ENCODE data around the gene CRIP1. TPM values are rescaled to one million over a fixed set of nuclear protein-coding genes. Genes with fewer than 3 reads are reported as not detected.

The CRIP1 gene
- total and polyA plus RNA-seq, 10 of the 15 experiments (the other 5 are each of a cell fraction or from before 2014, with no cell fraction given) = 66.8 to 259 (median 154) TPM

DNA sequence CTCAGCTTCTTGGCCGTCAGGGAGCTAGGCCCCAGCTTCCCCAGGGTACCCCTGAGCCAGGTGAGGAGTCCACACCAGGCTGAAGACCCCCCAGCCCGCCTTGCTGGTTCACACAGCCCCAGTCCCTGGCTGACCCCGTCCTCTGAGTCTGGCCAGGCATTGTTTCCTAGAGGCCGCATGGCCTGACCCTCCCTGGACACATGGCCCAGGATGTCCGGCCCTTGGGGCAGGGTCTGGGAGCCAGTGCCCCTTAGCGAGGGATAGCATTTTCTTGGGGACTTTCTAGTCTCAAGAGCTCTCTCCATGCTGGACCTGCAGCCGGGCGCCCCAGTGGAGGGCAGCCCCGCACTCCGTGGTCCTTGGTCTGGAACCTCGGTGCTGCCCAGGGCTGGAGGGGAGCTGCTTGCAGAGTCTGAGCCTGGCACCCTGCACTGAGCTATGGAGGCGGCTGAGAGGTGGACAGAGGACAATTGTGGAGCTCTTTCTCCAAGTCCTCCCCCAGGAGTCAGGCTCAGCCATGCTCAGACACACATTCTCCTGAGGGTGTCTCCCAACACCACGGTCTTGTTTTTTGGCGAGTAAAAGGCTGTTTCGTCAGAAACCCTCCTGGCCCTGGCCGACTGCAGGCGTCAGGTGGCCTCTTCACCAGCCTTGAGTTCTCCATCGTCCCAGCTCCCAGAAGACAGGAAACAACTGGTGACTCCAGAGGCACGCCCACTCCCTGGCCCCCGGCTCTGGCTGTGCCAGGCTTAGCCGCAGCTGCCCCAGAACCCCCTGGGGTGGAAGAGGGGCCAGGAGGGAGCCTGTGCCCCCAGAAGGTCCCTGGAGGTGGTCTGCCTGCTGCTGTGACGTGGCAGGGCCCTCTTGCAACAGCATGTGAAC, 29.7 kb upstream of the CRIP1 start:
- Histone ChIP-seq H3K4me3 (no peak overlapping the region), H3K27ac (ENCODE audit: control insufficient read depth, insufficient read depth) (no peak overlapping the region), H4K20me1 (ENCODE audit: control insufficient read depth, insufficient read depth) (no peaks in the 10 kb centered on the region; the same call in 1 of the 2 replicates), H3K79me2 (ENCODE audit: control insufficient read depth, insufficient read depth, low read length) (no peaks in the 10 kb centered on the region), H3K9me3 (replicated peaks; ENCODE audit: control insufficient read depth, insufficient read depth, low read length) (no peaks in the 10 kb centered on the region), H3K4me2 (ENCODE audit: control insufficient read depth, insufficient read depth) (no peak overlapping the region), H3K27me3 (replicated peaks in 1 of 2; ENCODE audit: control insufficient read depth in 2 of 2, insufficient read depth in 2 of 2, low read length in 1 of 2) (no peaks in the 10 kb centered on the region), H2AFZ (ENCODE audit: control insufficient read depth, low read depth, low read length) (no peak overlapping the region), H3K9ac (ENCODE audit: control insufficient read depth, insufficient read depth, low read length) (no peak overlapping the region), H3K36me3 (ENCODE audit: control insufficient read depth in 2 of 2, insufficient read depth in 2 of 2, low read length in 1 of 2) (peaks cover 3 to 31% of the 10 kb centered on the region in 2 experiments; a peak in 3 of 4 replicates), H3K4me1 (ENCODE audit: control insufficient read depth, insufficient read depth, low read length) (no peaks in the 10 kb centered on the region)
- BruUV-seq (replicated peaks) = no TSS peak
- in situ Hi-C loops (cut with MboI) (loop anchor here (5.0 kb wide), 1 partner anchor 60 kb away; no protein-coding TSS in a partner anchor), intact Hi-C loops (cut with micrococcal nuclease; ENCODE audit: unreplicated experiment) (no loop called here)
- DNase-seq (ENCODE audit: low read depth, low spot score) = no peak
- ATAC-seq = no peak
- SMC1A ChIA-PET (ENCODE audit: uncharacterized antibody, unreplicated experiment) = interaction anchor here (0.7 kb wide), 1 partner anchor 105 kb away, joined by 3 read pairs; no protein-coding TSS in a partner anchor
- CTCF ChIA-PET = interaction anchor here (1.4 to 1.6 kb wide), 2 partner anchors 24 to 33 kb away, joined by 3 to 8 read pairs; no protein-coding TSS in a partner anchor
- RAD21 ChIA-PET (ENCODE audit: unreplicated experiment) = no interaction called here
- TF ChIP-seq SP1 (IDR thresholded peaks at IDR 0.05; ENCODE audit: low read depth, low read length) = no peak
- TF ChIP-seq MYC (IDR thresholded peaks at IDR 0.05; ENCODE audit: insufficient read depth, insufficient read length, insufficient replicate concordance, low read length, severe bottlenecking) = no peak
- TF ChIP-seq, protein P1, sequence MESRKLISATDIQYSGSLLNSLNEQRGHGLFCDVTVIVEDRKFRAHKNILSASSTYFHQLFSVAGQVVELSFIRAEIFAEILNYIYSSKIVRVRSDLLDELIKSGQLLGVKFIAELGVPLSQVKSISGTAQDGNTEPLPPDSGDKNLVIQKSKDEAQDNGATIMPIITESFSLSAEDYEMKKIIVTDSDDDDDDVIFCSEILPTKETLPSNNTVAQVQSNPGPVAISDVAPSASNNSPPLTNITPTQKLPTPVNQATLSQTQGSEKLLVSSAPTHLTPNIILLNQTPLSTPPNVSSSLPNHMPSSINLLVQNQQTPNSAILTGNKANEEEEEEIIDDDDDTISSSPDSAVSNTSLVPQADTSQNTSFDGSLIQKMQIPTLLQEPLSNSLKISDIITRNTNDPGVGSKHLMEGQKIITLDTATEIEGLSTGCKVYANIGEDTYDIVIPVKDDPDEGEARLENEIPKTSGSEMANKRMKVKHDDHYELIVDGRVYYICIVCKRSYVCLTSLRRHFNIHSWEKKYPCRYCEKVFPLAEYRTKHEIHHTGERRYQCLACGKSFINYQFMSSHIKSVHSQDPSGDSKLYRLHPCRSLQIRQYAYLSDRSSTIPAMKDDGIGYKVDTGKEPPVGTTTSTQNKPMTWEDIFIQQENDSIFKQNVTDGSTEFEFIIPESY (IDR thresholded peaks at IDR 0.05) = no peak
- TF ChIP-seq RAD51 (IDR thresholded peaks at IDR 0.05) = no peak
- no peak for TF ChIP-seq CHD2 (IDR thresholded peaks at IDR 0.05; ENCODE audit: borderline replicate concordance, low read depth, low read length)
- TF ChIP-seq KLF5 (IDR thresholded peaks at IDR 0.05; ENCODE audit: partially characterized antibody) = no peak
- no peak for TF ChIP-seq CBX3 (IDR thresholded peaks at IDR 0.05; ENCODE audit: borderline replicate concordance, low read depth)
- no peak for TF ChIP-seq SRF (IDR thresholded peaks at IDR 0.05; ENCODE audit: low read depth in 2 of 2, low read length in 2 of 2)
- TF ChIP-seq, protein P2, sequence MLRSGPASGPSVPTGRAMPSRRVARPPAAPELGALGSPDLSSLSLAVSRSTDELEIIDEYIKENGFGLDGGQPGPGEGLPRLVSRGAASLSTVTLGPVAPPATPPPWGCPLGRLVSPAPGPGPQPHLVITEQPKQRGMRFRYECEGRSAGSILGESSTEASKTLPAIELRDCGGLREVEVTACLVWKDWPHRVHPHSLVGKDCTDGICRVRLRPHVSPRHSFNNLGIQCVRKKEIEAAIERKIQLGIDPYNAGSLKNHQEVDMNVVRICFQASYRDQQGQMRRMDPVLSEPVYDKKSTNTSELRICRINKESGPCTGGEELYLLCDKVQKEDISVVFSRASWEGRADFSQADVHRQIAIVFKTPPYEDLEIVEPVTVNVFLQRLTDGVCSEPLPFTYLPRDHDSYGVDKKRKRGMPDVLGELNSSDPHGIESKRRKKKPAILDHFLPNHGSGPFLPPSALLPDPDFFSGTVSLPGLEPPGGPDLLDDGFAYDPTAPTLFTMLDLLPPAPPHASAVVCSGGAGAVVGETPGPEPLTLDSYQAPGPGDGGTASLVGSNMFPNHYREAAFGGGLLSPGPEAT (IDR thresholded peaks at IDR 0.05; ENCODE audit: low read depth) = no peak
- no peak for TF ChIP-seq CBFB (IDR thresholded peaks at IDR 0.05; ENCODE audit: low read depth)
- TF ChIP-seq TBL1XR1 (IDR thresholded peaks at IDR 0.05; ENCODE audit: low read depth, low read length) = no peak
- TF ChIP-seq ESRRA (IDR thresholded peaks at IDR 0.05; ENCODE audit: low read length) = no peak
- TF ChIP-seq RBBP5 (conservative IDR thresholded peaks at IDR 0.05) = no peak
- TF ChIP-seq, protein P3, sequence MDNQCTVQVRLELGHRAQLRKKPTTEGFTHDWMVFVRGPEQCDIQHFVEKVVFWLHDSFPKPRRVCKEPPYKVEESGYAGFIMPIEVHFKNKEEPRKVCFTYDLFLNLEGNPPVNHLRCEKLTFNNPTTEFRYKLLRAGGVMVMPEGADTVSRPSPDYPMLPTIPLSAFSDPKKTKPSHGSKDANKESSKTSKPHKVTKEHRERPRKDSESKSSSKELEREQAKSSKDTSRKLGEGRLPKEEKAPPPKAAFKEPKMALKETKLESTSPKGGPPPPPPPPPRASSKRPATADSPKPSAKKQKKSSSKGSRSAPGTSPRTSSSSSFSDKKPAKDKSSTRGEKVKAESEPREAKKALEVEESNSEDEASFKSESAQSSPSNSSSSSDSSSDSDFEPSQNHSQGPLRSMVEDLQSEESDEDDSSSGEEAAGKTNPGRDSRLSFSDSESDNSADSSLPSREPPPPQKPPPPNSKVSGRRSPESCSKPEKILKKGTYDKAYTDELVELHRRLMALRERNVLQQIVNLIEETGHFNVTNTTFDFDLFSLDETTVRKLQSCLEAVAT (IDR thresholded peaks at IDR 0.05) = no peak
- POLR2A ChIA-PET = no interaction called here
- no peak for FAIRE-seq
- WGBS (ENCODE audit: insufficient coverage, insufficient replicate concordance, low lambda C conversion rate, missing lambda C conversion rate) = 98% methylated on average over 22 of the region's 22 CpGs

Data from GM12878 (cell line).